WTC11 (cell line): Measurements from ENCODE around the gene XIRP2. TPM values are rescaled to one million over a fixed set of nuclear protein-coding genes. Genes with fewer than 3 reads are reported as not detected.

Source experiments
- ATAC-seq: fragments of 200-7000 bp; cut with Tn5 transposase; 2 replicates; pipeline ENCODE4 v1.10.0; 2021; ENCODE audit warnings: mild to moderate bottlenecking, moderate library complexity
- CTCF ChIA-PET: fragments of 300-600 bp; sonication (Branson Sonifier 250); formaldehyde crosslinking; loops from one replicate; lab custom pipeline; 2021; ENCODE audit warnings: antibody characterized with exemption; lab: Charles Lee
- POLR2A ChIA-PET: fragments of 350-600 bp; sonication (Branson Sonifier 250); formaldehyde crosslinking; loops from one replicate; lab custom pipeline; 2021; ENCODE audit warnings: antibody characterized with exemption; lab: Charles Lee
- DNase-seq: peaks from one replicate; pipeline ENCODE4 v3.0.0; 2021; ENCODE audit warnings: low spot score
- H3K27ac Mint-ChIP-seq: 2 replicates; pipeline ENCODE4 v1.8.0; 2021; ENCODE audit warnings: mixed read lengths
- H3K27me3 Mint-ChIP-seq: 2 replicates; pipeline ENCODE4 v1.8.0; 2021; ENCODE audit warnings: low read depth, mild to moderate bottlenecking, moderate library complexity, mixed read lengths
- H3K36me3 Mint-ChIP-seq: 2 replicates; pipeline ENCODE4 v1.8.0; 2021; ENCODE audit warnings: mixed read lengths
- H3K4me1 Mint-ChIP-seq: 2 replicates; pipeline ENCODE4 v1.8.0; 2022; ENCODE audit warnings: mixed read lengths
- H3K4me3 Mint-ChIP-seq: 2 replicates; pipeline ENCODE4 v1.8.0; 2021; ENCODE audit warnings: mild to moderate bottlenecking, moderate library complexity, mixed read lengths
- H3K9me3 Mint-ChIP-seq: 2 replicates; pipeline ENCODE4 v1.8.0; 2021; ENCODE audit warnings: mixed read lengths
- ATF1 ChIP-seq: sonication (generic); formaldehyde crosslinking; IDR thresholded peaks from 2 replicates; pipeline ENCODE4 v1.8.1; 2023; ENCODE audit warnings: mild to moderate bottlenecking, moderate library complexity, missing genetic modification reagents
- CDX4 ChIP-seq: fragments of 250-450 bp; sonication (Bioruptor Pico); IDR thresholded peaks from 2 replicates; pipeline ENCODE4 v1.9.0; 2021; ENCODE audit warnings: moderate library complexity, mild to moderate bottlenecking, inconsistent platforms, borderline replicate concordance
- FOXJ3 ChIP-seq: sonication (generic); formaldehyde crosslinking; IDR thresholded peaks from 2 replicates; pipeline ENCODE4 v1.9.0; 2021; ENCODE audit warnings: missing genetic modification reagents, mild to moderate bottlenecking, borderline replicate concordance
- JAZF1 ChIP-seq: fragments of 250-450 bp; sonication (Bioruptor Pico); IDR thresholded peaks from 2 replicates; pipeline ENCODE4 v1.9.0; 2021; ENCODE audit warnings: moderate library complexity, mild to moderate bottlenecking, inconsistent platforms
- NR2C2 ChIP-seq: sonication (generic); formaldehyde crosslinking; IDR thresholded peaks from 2 replicates; pipeline ENCODE4 v1.8.0; 2022; ENCODE audit warnings: mild to moderate bottlenecking, missing genetic modification reagents
- NR3C1 ChIP-seq: sonication (generic); formaldehyde crosslinking; conservative IDR thresholded peaks from 2 replicates; pipeline ENCODE4 v1.8.1; 2023; ENCODE audit warnings: low read depth, mild to moderate bottlenecking, missing genetic modification reagents
- SP1 ChIP-seq: sonication (generic); formaldehyde crosslinking; conservative IDR thresholded peaks from 2 replicates; pipeline ENCODE4 v1.8.1; 2022; ENCODE audit warnings: missing genetic modification reagents
- TEAD4 ChIP-seq: sonication (generic); formaldehyde crosslinking; IDR thresholded peaks from 2 replicates; pipeline ENCODE4 v1.8.0; 2022; ENCODE audit warnings: mild to moderate bottlenecking, missing genetic modification reagents
- ZBTB43 ChIP-seq: sonication (generic); formaldehyde crosslinking; IDR thresholded peaks from 2 replicates; pipeline ENCODE4 v1.8.1; 2023; ENCODE audit warnings: mild to moderate bottlenecking, missing genetic modification reagents
- ZNF219 ChIP-seq: sonication (generic); formaldehyde crosslinking; IDR thresholded peaks from 2 replicates; pipeline ENCODE4 v1.8.0; 2023; ENCODE audit warnings: missing genetic modification reagents, mild to moderate bottlenecking, borderline replicate concordance
- ZNF281 ChIP-seq: sonication (generic); formaldehyde crosslinking; IDR thresholded peaks from 2 replicates; pipeline ENCODE4 v1.8.0; 2023; ENCODE audit warnings: mild to moderate bottlenecking, missing genetic modification reagents
- ZNF317 ChIP-seq: sonication (generic); formaldehyde crosslinking; IDR thresholded peaks from 2 replicates; pipeline ENCODE4 v1.8.1; 2023; ENCODE audit warnings: low read depth, mild to moderate bottlenecking, moderate library complexity, missing genetic modification reagents, borderline replicate concordance
- ZNF416 ChIP-seq: fragments of 250-450 bp; sonication (Bioruptor Pico); IDR thresholded peaks from 2 replicates; pipeline ENCODE4 v1.9.0; 2021; ENCODE audit warnings: mild to moderate bottlenecking, inconsistent platforms
- ZNF423 ChIP-seq: fragments of 250-450 bp; sonication (Bioruptor Pico); IDR thresholded peaks from 2 replicates; pipeline ENCODE4 v2.1.2; 2022; ENCODE audit warnings: mild to moderate bottlenecking, moderate library complexity
- ZNF425 ChIP-seq: fragments of 250-450 bp; sonication (Bioruptor Pico); conservative IDR thresholded peaks from 2 replicates; pipeline ENCODE4 v1.9.0; 2021; ENCODE audit warnings: mild to moderate bottlenecking
- total RNA-seq: library from RNA; stranded (reverse); gene quantifications from 3 replicates; pipeline ENCODE4 v1.2.3, GENCODE V29; 2021
- TF ChIP-seq, protein P1 (sequence below): sonication (generic); formaldehyde crosslinking; IDR thresholded peaks from 2 replicates; pipeline ENCODE4 v1.8.0; 2022; ENCODE audit warnings: missing genetic modification reagents
- TF ChIP-seq, protein P2 (sequence below): fragments of 250-450 bp; sonication (Bioruptor Pico); IDR thresholded peaks from 2 replicates; pipeline ENCODE4 v1.9.0; 2021; ENCODE audit warnings: mild to moderate bottlenecking, borderline replicate concordance
- TF ChIP-seq, protein P3 (sequence below): sonication (generic); formaldehyde crosslinking; IDR thresholded peaks from 2 replicates; pipeline ENCODE4 v1.8.1; 2022; ENCODE audit warnings: missing genetic modification reagents, borderline replicate concordance

Gene XIRP2
- total RNA-seq, 1 experiment from 2014 or later = 0.87 TPM

GRCh38 chr2:166895243-166895642, 7.0 kb downstream of the XIRP2 start:
- H3K36me3 Mint-ChIP-seq = no peaks in the 10 kb centered on the region
- H3K27ac Mint-ChIP-seq = no peak overlapping the region
- ChIA-PET POLR2A (no interaction called here), CTCF (interaction anchor here (1.8 kb wide), 1 partner anchor 356 kb away, joined by 6 read pairs; no protein-coding TSS in a partner anchor)
- TF ChIP-seq TEAD4 (no peak), ATF1 (CRISPR knock-in tag) (no peak), FOXJ3 (CRISPR knock-in tag) (no peak), ZNF416 (CRISPR knock-in tag) (no peak)
- TF ChIP-seq, protein P1, sequence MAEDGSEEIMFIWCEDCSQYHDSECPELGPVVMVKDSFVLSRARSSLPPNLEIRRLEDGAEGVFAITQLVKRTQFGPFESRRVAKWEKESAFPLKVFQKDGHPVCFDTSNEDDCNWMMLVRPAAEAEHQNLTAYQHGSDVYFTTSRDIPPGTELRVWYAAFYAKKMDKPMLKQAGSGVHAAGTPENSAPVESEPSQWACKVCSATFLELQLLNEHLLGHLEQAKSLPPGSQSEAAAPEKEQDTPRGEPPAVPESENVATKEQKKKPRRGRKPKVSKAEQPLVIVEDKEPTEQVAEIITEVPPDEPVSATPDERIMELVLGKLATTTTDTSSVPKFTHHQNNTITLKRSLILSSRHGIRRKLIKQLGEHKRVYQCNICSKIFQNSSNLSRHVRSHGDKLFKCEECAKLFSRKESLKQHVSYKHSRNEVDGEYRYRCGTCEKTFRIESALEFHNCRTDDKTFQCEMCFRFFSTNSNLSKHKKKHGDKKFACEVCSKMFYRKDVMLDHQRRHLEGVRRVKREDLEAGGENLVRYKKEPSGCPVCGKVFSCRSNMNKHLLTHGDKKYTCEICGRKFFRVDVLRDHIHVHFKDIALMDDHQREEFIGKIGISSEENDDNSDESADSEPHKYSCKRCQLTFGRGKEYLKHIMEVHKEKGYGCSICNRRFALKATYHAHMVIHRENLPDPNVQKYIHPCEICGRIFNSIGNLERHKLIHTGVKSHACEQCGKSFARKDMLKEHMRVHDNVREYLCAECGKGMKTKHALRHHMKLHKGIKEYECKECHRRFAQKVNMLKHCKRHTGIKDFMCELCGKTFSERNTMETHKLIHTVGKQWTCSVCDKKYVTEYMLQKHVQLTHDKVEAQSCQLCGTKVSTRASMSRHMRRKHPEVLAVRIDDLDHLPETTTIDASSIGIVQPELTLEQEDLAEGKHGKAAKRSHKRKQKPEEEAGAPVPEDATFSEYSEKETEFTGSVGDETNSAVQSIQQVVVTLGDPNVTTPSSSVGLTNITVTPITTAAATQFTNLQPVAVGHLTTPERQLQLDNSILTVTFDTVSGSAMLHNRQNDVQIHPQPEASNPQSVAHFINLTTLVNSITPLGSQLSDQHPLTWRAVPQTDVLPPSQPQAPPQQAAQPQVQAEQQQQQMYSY (CRISPR knock-in tag) = no peak
- ATAC-seq = peak; percentile 79
- peaks cover 17% of the 10 kb centered on the region for H3K4me1 Mint-ChIP-seq
- no peaks in the 10 kb centered on the region for H3K9me3 Mint-ChIP-seq
- DNase-seq = no peak
- H3K27me3 Mint-ChIP-seq = no peaks in the 10 kb centered on the region
- no peak overlapping the region for H3K4me3 Mint-ChIP-seq

DNA sequence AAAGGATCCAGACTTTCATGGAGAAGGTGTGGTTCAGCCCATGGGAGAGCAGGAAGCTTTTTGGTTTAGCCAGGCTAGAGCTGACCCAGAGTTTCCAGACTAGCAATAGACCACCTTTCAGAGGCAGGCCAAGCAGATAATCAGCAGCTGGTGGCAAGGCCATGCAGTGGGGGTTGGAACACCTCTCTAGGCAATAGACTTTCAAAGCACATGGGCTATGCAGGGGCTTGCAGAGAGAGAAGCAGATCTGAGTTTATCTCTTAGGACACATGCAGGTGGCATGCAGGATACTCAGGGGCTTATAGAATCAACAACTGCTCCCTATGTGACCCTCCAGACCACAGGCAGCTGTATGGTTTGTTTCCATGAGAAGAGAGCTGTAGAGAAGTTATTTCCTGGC, 9.4 kb downstream of the XIRP2 start:
- no peak for ATAC-seq
- TF ChIP-seq ZNF425 (CRISPR knock-in tag) (no peak), ZBTB43 (CRISPR knock-in tag) (no peak), JAZF1 (CRISPR knock-in tag) (no peak), ZNF423 (CRISPR knock-in tag) (no peak), ZNF281 (CRISPR knock-in tag) (no peak), ZNF317 (CRISPR knock-in tag) (no peak), NR3C1 (CRISPR knock-in tag) (no peak), FOXJ3 (CRISPR knock-in tag) (no peak), ZNF219 (CRISPR knock-in tag) (no peak), NR2C2 (CRISPR knock-in tag) (no peak), CDX4 (no peak), SP1 (CRISPR knock-in tag) (no peak)
- TF ChIP-seq, protein P2, sequence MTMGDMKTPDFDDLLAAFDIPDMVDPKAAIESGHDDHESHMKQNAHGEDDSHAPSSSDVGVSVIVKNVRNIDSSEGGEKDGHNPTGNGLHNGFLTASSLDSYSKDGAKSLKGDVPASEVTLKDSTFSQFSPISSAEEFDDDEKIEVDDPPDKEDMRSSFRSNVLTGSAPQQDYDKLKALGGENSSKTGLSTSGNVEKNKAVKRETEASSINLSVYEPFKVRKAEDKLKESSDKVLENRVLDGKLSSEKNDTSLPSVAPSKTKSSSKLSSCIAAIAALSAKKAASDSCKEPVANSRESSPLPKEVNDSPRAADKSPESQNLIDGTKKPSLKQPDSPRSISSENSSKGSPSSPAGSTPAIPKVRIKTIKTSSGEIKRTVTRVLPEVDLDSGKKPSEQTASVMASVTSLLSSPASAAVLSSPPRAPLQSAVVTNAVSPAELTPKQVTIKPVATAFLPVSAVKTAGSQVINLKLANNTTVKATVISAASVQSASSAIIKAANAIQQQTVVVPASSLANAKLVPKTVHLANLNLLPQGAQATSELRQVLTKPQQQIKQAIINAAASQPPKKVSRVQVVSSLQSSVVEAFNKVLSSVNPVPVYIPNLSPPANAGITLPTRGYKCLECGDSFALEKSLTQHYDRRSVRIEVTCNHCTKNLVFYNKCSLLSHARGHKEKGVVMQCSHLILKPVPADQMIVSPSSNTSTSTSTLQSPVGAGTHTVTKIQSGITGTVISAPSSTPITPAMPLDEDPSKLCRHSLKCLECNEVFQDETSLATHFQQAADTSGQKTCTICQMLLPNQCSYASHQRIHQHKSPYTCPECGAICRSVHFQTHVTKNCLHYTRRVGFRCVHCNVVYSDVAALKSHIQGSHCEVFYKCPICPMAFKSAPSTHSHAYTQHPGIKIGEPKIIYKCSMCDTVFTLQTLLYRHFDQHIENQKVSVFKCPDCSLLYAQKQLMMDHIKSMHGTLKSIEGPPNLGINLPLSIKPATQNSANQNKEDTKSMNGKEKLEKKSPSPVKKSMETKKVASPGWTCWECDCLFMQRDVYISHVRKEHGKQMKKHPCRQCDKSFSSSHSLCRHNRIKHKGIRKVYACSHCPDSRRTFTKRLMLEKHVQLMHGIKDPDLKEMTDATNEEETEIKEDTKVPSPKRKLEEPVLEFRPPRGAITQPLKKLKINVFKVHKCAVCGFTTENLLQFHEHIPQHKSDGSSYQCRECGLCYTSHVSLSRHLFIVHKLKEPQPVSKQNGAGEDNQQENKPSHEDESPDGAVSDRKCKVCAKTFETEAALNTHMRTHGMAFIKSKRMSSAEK (CRISPR knock-in tag) = no peak
- TF ChIP-seq, protein P3, sequence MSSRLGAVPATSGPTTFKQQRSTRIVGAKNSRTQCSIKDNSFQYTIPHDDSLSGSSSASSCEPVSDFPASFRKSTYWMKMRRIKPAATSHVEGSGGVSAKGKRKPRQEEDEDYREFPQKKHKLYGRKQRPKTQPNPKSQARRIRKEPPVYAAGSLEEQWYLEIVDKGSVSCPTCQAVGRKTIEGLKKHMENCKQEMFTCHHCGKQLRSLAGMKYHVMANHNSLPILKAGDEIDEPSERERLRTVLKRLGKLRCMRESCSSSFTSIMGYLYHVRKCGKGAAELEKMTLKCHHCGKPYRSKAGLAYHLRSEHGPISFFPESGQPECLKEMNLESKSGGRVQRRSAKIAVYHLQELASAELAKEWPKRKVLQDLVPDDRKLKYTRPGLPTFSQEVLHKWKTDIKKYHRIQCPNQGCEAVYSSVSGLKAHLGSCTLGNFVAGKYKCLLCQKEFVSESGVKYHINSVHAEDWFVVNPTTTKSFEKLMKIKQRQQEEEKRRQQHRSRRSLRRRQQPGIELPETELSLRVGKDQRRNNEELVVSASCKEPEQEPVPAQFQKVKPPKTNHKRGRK (CRISPR knock-in tag) = no peak

More for the DNA sequence above, 9.4 kb downstream of the XIRP2 start:
- no peaks in the 10 kb centered on the region for H3K9me3 Mint-ChIP-seq
- ChIA-PET POLR2A (no interaction called here), CTCF (interaction anchor here (0.6 to 1.5 kb wide), 3 partner anchors 197 to 358 kb away, joined by 3 to 5 read pairs (median 5); no protein-coding TSS in a partner anchor)
- no peaks in the 10 kb centered on the region for H3K36me3 Mint-ChIP-seq
- H3K4me3 Mint-ChIP-seq = no peak overlapping the region
- H3K27me3 Mint-ChIP-seq = no peaks in the 10 kb centered on the region
- no peaks in the 10 kb centered on the region for H3K4me1 Mint-ChIP-seq
- DNase-seq = no peak
- H3K27ac Mint-ChIP-seq = no peak overlapping the region
